GM12864 (cell line): Measurements from ENCODE around the gene MAFB.

ENCODE experiments used
- DNase-seq: peaks from one replicate; pipeline ENCODE4 v3.0.0-alpha.2; 2011; ENCODE audit warnings: low read depth
- H3K4me3 ChIP-seq: 2 replicates; pipeline ENCODE4 v1.5.1; 2011; ENCODE audit warnings: mild to moderate bottlenecking, low read depth, low read length, control low read depth
- TF ChIP-seq, protein P1 (sequence below): IDR thresholded peaks from 2 replicates; pipeline ENCODE4 v1.5.1; 2011; ENCODE audit warnings: low read depth, mild to moderate bottlenecking, moderate library complexity, low read length, control low read depth, inconsistent platforms; ENCODE audit errors: missing control alignments

The MAFB gene

DNA sequence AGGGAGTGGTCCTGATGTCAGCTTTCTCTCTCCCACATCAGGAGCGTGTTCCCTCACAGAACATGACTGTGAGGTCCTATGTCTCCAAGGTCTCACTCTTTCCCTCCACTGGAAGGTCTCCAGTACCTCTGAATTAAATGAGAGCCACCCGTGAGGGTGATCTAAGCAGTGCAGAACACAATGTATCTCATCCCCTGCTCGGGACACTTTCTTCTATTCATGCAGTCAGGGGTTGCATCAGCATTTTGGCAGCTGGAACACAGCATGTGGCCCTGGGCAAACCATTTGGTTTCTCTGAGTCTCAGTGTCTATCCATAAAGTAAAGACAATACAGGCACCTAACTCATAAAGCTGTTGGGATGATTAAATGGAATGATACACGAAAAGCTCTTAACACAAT lies 34.2 kb downstream of the MAFB start:
- H3K4me3 ChIP-seq = no peak overlapping the region
- no peak for DNase-seq
- TF ChIP-seq, protein P1, sequence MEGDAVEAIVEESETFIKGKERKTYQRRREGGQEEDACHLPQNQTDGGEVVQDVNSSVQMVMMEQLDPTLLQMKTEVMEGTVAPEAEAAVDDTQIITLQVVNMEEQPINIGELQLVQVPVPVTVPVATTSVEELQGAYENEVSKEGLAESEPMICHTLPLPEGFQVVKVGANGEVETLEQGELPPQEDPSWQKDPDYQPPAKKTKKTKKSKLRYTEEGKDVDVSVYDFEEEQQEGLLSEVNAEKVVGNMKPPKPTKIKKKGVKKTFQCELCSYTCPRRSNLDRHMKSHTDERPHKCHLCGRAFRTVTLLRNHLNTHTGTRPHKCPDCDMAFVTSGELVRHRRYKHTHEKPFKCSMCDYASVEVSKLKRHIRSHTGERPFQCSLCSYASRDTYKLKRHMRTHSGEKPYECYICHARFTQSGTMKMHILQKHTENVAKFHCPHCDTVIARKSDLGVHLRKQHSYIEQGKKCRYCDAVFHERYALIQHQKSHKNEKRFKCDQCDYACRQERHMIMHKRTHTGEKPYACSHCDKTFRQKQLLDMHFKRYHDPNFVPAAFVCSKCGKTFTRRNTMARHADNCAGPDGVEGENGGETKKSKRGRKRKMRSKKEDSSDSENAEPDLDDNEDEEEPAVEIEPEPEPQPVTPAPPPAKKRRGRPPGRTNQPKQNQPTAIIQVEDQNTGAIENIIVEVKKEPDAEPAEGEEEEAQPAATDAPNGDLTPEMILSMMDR = no peak

DNA sequence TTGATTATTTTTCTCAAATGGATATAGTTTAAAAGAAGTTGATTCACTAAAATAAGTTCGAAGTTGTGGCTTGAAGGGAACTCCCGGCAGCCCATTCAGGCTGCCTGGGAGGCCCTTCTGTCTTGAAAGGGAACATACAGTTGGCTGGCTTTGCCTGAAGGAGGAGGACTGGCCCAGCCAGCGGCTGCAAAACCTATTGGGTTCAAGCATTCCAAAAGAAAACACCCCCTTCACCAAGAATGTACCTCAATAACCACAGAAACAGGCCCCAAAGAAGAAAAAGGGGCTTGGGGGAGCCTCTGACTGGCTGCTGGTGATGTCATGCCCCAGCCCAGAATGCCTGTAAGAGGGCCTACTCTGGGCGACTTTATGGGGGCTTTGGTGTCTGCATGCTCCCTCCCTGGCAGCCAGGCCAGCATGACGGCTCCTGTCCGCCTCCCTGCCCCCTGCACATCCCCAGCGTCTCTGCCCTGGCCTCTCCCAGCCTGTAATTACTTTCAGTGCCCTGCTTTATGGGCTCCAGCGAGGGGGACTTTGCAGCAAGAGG lies 36.5 kb downstream of the MAFB start:
- TF ChIP-seq, protein P1 = no peak
- DNase-seq = no peak
- H3K4me3 ChIP-seq = no peak overlapping the region

DNA sequence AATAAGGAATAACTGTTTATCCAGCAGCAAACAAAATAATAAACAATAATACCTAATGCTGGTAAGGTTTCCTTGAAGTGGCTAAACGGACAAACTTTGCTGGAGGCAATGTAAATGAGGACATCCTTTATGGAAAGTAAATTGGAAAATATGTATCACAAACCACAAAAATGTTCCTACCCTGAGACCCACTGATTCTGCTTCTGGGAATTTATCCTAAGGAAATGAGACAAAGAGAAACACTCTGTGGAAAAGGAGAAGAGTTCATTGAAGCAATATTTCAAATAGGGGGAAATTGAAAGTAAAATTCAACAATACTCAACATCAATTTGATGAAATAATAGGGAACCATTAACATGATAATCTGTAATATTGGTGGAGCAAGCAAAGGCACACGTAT lies 37.9 kb downstream of the MAFB start:
- TF ChIP-seq, protein P1 = no peak
- no peak for DNase-seq
- no peak overlapping the region for H3K4me3 ChIP-seq

DNA sequence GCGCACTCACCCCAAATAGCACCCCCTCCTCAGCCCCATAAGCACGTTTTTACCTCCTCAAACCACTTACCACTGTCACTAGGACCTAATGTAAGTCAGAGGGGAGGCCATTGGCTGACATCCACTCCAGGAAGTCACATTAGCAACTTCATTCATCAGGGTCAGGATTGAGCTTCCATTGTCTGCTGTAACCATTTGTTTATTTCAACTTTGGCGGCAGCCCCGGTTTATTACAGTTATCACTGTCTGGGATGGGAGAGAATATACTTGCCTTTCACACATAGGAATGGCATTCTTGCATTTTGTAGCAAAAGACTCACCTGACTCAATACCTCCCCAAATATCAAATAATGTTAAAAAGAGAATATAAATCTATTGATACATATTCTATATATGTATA lies 38.3 kb downstream of the MAFB start:
- DNase-seq = no peak
- no peak overlapping the region for H3K4me3 ChIP-seq
- TF ChIP-seq, protein P1 = no peak

- DNase-seq = no peak
- H3K4me3 ChIP-seq = no peak overlapping the region
- TF ChIP-seq, protein P1 = no peak
Observed at GRCh38 chr20:40648210-40649072, 40.6 kb downstream of the MAFB start.

- no peak for DNase-seq
- TF ChIP-seq, protein P1 = no peak
- no peak overlapping the region for H3K4me3 ChIP-seq
Observed at GRCh38 chr20:40646813-40647212, 42.2 kb downstream of the MAFB start.
